ENCODE data around the gene XYLT1.

The XYLT1 gene

DNA sequence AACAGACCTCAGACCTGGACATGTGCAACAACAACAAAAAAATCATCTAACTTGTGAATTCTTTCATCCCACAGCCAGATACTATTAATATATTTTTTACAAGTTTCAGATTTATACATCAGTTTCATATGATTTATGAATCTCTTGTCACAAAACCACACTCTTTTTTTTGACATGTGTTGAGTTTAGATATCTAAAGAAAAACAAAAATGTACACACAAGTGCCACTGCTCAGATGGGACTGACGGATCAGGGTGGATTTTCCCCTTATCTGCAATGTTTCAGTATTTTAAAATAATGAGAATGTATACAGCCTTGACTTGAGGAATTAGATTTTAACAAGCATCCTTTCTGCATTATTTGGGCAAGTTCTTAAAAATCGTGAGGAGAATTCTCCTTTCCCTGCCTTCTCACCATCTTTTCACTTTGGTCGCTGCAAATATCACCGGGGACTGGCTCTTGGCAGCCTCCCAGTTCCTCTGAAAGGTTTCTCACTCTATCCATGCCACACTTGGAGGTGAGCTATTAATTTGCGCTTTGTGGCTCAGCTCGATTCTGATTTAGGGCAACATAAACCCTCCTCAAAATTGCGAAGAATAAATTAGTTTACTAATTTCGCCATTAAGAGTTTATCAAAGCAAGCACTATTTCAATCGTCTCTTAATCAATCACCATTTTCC, 225.7 kb downstream of the XYLT1 start:
- no peaks in the 10 kb centered on the region for H3K4me1 ChIP-seq (ENCODE audit: low read length)
- TF ChIP-seq EZH2phosphoT487 (IDR thresholded peaks at IDR 0.05; ENCODE audit: low read depth) = no peak
- TF ChIP-seq, protein P1, sequence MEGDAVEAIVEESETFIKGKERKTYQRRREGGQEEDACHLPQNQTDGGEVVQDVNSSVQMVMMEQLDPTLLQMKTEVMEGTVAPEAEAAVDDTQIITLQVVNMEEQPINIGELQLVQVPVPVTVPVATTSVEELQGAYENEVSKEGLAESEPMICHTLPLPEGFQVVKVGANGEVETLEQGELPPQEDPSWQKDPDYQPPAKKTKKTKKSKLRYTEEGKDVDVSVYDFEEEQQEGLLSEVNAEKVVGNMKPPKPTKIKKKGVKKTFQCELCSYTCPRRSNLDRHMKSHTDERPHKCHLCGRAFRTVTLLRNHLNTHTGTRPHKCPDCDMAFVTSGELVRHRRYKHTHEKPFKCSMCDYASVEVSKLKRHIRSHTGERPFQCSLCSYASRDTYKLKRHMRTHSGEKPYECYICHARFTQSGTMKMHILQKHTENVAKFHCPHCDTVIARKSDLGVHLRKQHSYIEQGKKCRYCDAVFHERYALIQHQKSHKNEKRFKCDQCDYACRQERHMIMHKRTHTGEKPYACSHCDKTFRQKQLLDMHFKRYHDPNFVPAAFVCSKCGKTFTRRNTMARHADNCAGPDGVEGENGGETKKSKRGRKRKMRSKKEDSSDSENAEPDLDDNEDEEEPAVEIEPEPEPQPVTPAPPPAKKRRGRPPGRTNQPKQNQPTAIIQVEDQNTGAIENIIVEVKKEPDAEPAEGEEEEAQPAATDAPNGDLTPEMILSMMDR (IDR thresholded peaks at IDR 0.05; ENCODE audit: low read depth, low read length) = no peak
- H3K9ac ChIP-seq (ENCODE audit: low read length) = no peak overlapping the region
- no peaks in the 10 kb centered on the region for H3K9me3 ChIP-seq (ENCODE audit: insufficient read depth, low read length)
- no peaks in the 10 kb centered on the region for H3K36me3 ChIP-seq (replicated peaks; ENCODE audit: low read depth, low read length)
- H4K20me1 ChIP-seq (ENCODE audit: insufficient read depth, low read length) = no peaks in the 10 kb centered on the region
- H3K4me3 ChIP-seq (ENCODE audit: low read length) = no peak overlapping the region
- H3K4me2 ChIP-seq (ENCODE audit: low read length) = no peak overlapping the region
- no peak overlapping the region for H2AFZ ChIP-seq (ENCODE audit: low read depth, low read length)
- no peaks in the 10 kb centered on the region for H3K27me3 ChIP-seq (ENCODE audit: low read depth, low read length)
- no peaks in the 10 kb centered on the region for H3K79me2 ChIP-seq (ENCODE audit: low read length)
- H3K27ac ChIP-seq (ENCODE audit: low read length) = no peak overlapping the region

DNA sequence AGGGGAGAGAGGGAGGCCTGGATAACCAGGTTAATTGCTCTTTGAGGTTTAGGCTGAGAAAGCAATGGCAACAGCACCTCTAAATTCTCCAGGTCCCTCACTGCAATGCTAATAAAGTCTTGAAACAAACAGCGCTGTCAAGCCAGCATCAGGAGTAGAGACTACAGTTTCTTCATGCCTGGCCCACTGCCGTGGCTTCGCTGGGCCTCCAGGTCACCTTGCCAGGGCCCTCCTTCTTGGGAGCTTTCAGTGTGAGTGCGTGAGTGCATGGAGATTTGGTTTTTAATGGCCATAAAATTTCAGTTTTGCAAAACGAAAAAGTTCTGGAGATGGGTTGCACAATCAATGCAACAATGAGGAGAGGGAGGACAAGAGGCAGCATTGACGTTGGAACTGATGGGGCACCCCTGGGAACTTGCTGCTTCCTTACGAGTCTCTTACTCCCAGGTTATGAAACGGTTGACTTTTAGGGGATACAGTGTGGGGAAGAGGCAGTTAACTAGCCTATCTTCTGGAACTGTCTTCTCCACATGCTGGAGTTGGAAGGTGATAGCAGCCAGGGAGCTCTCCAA, 229.4 kb downstream of the XYLT1 start:
- Histone ChIP-seq H3K27ac (ENCODE audit: low read length) (no peak overlapping the region), H3K9ac (ENCODE audit: low read length) (no peak overlapping the region), H4K20me1 (ENCODE audit: insufficient read depth, low read length) (no peaks in the 10 kb centered on the region), H3K27me3 (ENCODE audit: low read depth, low read length) (no peaks in the 10 kb centered on the region), H3K4me1 (ENCODE audit: low read length) (peaks cover 14% of the 10 kb centered on the region), H3K4me3 (ENCODE audit: low read length) (no peak overlapping the region), H3K4me2 (ENCODE audit: low read length) (no peak overlapping the region), H3K9me3 (ENCODE audit: insufficient read depth, low read length) (no peaks in the 10 kb centered on the region), H3K79me2 (ENCODE audit: low read length) (no peaks in the 10 kb centered on the region), H2AFZ (ENCODE audit: low read depth, low read length) (no peak overlapping the region), H3K36me3 (replicated peaks; ENCODE audit: low read depth, low read length) (no peaks in the 10 kb centered on the region)
- TF ChIP-seq, protein P1 (IDR thresholded peaks at IDR 0.05; ENCODE audit: low read depth, low read length) = no peak
- no peak for TF ChIP-seq EZH2phosphoT487 (IDR thresholded peaks at IDR 0.05; ENCODE audit: low read depth)

DNA sequence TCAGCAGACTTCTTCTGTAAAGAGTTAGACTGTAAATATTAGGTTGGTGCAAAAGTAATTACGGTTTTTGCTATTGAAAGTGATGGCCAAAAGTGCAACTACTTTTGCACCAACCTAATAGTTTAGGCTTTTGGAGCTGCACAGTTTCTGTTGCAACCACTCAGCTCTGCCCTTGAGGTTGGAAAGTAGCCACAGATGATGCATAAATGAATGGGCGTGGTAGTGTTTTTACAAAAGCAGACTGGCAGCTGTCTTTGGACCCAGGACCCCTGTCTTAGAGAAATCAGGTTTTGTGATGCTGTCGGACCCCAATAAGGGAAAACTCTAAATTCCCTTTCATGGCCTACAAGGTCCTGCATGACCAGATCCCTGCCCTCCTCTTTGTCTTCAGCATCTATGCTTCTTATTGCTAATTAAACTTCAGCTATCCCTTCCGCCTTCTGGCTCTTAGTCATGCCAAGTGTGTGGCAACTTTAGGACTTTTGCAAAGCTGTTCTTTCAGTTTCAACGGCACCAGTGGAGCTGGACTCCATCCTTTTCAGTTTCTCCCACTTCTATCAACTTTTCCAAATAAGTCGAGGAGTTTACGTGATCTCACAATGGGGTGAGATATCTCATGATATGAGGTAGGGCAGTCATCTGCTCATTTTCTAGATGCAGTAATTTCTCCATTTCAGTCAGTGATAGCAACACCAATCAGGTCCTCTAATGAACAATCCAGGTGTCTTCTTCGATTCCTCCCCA, 232.3 kb downstream of the XYLT1 start:
- no peak overlapping the region for H3K27ac ChIP-seq (ENCODE audit: low read length)
- peak overlapping the region; percentile 32 for H3K4me2 ChIP-seq (ENCODE audit: low read length)

More for the DNA sequence above, 232.3 kb downstream of the XYLT1 start:
- Histone ChIP-seq H3K4me1 (ENCODE audit: low read length) (peaks cover 14% of the 10 kb centered on the region), H3K9ac (ENCODE audit: low read length) (no peak overlapping the region), H3K4me3 (ENCODE audit: low read length) (no peak overlapping the region), H3K27me3 (ENCODE audit: low read depth, low read length) (no peaks in the 10 kb centered on the region), H3K36me3 (replicated peaks; ENCODE audit: low read depth, low read length) (no peaks in the 10 kb centered on the region), H4K20me1 (ENCODE audit: insufficient read depth, low read length) (no peaks in the 10 kb centered on the region), H3K9me3 (ENCODE audit: insufficient read depth, low read length) (no peaks in the 10 kb centered on the region), H2AFZ (ENCODE audit: low read depth, low read length) (no peak overlapping the region), H3K79me2 (ENCODE audit: low read length) (no peaks in the 10 kb centered on the region)
- TF ChIP-seq EZH2phosphoT487 (IDR thresholded peaks at IDR 0.05; ENCODE audit: low read depth) = no peak
- TF ChIP-seq, protein P1 (IDR thresholded peaks at IDR 0.05; ENCODE audit: low read depth, low read length) = no peak

Measured in OCI-LY3 (cell line).